ENCODE measurements around the gene IRF2BP1.

IRF2BP1 gene

GRCh38 chr19:45881909-45882528 is 3.9 kb downstream of the IRF2BP1 start:
- Histone ChIP-seq H3K36me3 (ENCODE audit: control insufficient read depth, insufficient read depth, low read length) (peaks cover 9% of the 10 kb centered on the region), H3K27ac (ENCODE audit: insufficient read depth, low read depth, low read length, poor library complexity, severe bottlenecking) (no peak overlapping the region), H3K9me3 (ENCODE audit: control insufficient read depth, low read length) (no peaks in the 10 kb centered on the region), H3K27me3 (ENCODE audit: control insufficient read depth, insufficient read depth, low read length, poor library complexity, severe bottlenecking) (no peaks in the 10 kb centered on the region), H3K4me3 (ENCODE audit: insufficient read depth, low read depth, low read length) (no peak overlapping the region), H3K4me1 (ENCODE audit: control insufficient read depth, insufficient read depth, low read length) (peaks cover 10% of the 10 kb centered on the region)
- WGBS, 2 experiments: 40 to 41% methylated on average over 4 of the region's 4 CpGs

GRCh38 chr19:45881082-45881908 is 4.6 kb downstream of the IRF2BP1 start:
- Histone ChIP-seq H3K27ac (ENCODE audit: insufficient read depth, low read depth, low read length, poor library complexity, severe bottlenecking) (no peak overlapping the region), H3K4me1 (ENCODE audit: control insufficient read depth, insufficient read depth, low read length) (peaks cover 16% of the 10 kb centered on the region), H3K9me3 (ENCODE audit: control insufficient read depth, low read length) (no peaks in the 10 kb centered on the region), H3K36me3 (ENCODE audit: control insufficient read depth, insufficient read depth, low read length) (peaks cover 9% of the 10 kb centered on the region), H3K27me3 (ENCODE audit: control insufficient read depth, insufficient read depth, low read length, poor library complexity, severe bottlenecking) (no peaks in the 10 kb centered on the region), H3K4me3 (ENCODE audit: insufficient read depth, low read depth, low read length) (no peak overlapping the region)
- 80 to 81% methylated on average over 10 of the region's 10 CpGs for WGBS, 2 experiments

- peaks cover 15% of the 10 kb centered on the region for H3K4me1 ChIP-seq (ENCODE audit: control insufficient read depth, insufficient read depth, low read length)
- 85 to 89% methylated on average over 2 of the region's 2 CpGs for WGBS, 2 experiments
- H3K36me3 ChIP-seq (ENCODE audit: control insufficient read depth, insufficient read depth, low read length): peaks cover 9% of the 10 kb centered on the region
- H3K4me3 ChIP-seq (ENCODE audit: insufficient read depth, low read depth, low read length): no peak overlapping the region
- H3K27ac ChIP-seq (ENCODE audit: insufficient read depth, low read depth, low read length, poor library complexity, severe bottlenecking): no peak overlapping the region
- H3K9me3 ChIP-seq (ENCODE audit: control insufficient read depth, low read length): no peaks in the 10 kb centered on the region
- no peaks in the 10 kb centered on the region for H3K27me3 ChIP-seq (ENCODE audit: control insufficient read depth, insufficient read depth, low read length, poor library complexity, severe bottlenecking)
These were observed 6.0 kb downstream of the IRF2BP1 start for GRCh38 chr19:45879971-45880370.

- H3K36me3 ChIP-seq (ENCODE audit: control insufficient read depth, insufficient read depth, low read length): peaks cover 2% of the 10 kb centered on the region
These were observed 6.9 kb downstream of the IRF2BP1 start for GRCh38 chr19:45879055-45879454.

GRCh38 chr19:45878043-45878794 is 7.7 kb downstream of the IRF2BP1 start:
- peaks cover 14% of the 10 kb centered on the region for H3K4me1 ChIP-seq (ENCODE audit: control insufficient read depth, insufficient read depth, low read length)
- H3K9me3 ChIP-seq (ENCODE audit: control insufficient read depth, low read length): no peaks in the 10 kb centered on the region
- no peak overlapping the region for H3K4me3 ChIP-seq (ENCODE audit: insufficient read depth, low read depth, low read length)
- H3K36me3 ChIP-seq (ENCODE audit: control insufficient read depth, insufficient read depth, low read length): no peaks in the 10 kb centered on the region
- H3K27ac ChIP-seq (ENCODE audit: insufficient read depth, low read depth, low read length, poor library complexity, severe bottlenecking): no peak overlapping the region
- 84 to 90% methylated on average over 11 of the region's 11 CpGs for WGBS, 2 experiments
- no peaks in the 10 kb centered on the region for H3K27me3 ChIP-seq (ENCODE audit: control insufficient read depth, insufficient read depth, low read length, poor library complexity, severe bottlenecking)

More at GRCh38 chr19:45879055-45879454, 6.9 kb downstream of the IRF2BP1 start:
- Histone ChIP-seq H3K27me3 (ENCODE audit: control insufficient read depth, insufficient read depth, low read length, poor library complexity, severe bottlenecking) (no peaks in the 10 kb centered on the region), H3K4me1 (ENCODE audit: control insufficient read depth, insufficient read depth, low read length) (peaks cover 8% of the 10 kb centered on the region), H3K9me3 (ENCODE audit: control insufficient read depth, low read length) (no peaks in the 10 kb centered on the region), H3K27ac (ENCODE audit: insufficient read depth, low read depth, low read length, poor library complexity, severe bottlenecking) (no peak overlapping the region), H3K4me3 (ENCODE audit: insufficient read depth, low read depth, low read length) (no peak overlapping the region)
- 86 to 87% methylated on average over 8 of the region's 8 CpGs for WGBS, 2 experiments

GRCh38 chr19:45876411-45877197 is 9.3 kb downstream of the IRF2BP1 start:
- Histone ChIP-seq H3K4me1 (ENCODE audit: control insufficient read depth, insufficient read depth, low read length) (peaks cover 14% of the 10 kb centered on the region), H3K36me3 (ENCODE audit: control insufficient read depth, insufficient read depth, low read length) (no peaks in the 10 kb centered on the region), H3K27ac (ENCODE audit: insufficient read depth, low read depth, low read length, poor library complexity, severe bottlenecking) (no peak overlapping the region), H3K4me3 (ENCODE audit: insufficient read depth, low read depth, low read length) (no peak overlapping the region), H3K27me3 (ENCODE audit: control insufficient read depth, insufficient read depth, low read length, poor library complexity, severe bottlenecking) (no peaks in the 10 kb centered on the region), H3K9me3 (ENCODE audit: control insufficient read depth, low read length) (no peaks in the 10 kb centered on the region)
- 17% methylated on average over 41 of the region's 41 CpGs for WGBS, 2 experiments

GRCh38 chr19:45876161-45876410 is 9.9 kb downstream of the IRF2BP1 start:
- Histone ChIP-seq H3K4me1 (ENCODE audit: control insufficient read depth, insufficient read depth, low read length) (peaks cover 14% of the 10 kb centered on the region), H3K27ac (ENCODE audit: insufficient read depth, low read depth, low read length, poor library complexity, severe bottlenecking) (no peak overlapping the region), H3K27me3 (ENCODE audit: control insufficient read depth, insufficient read depth, low read length, poor library complexity, severe bottlenecking) (no peaks in the 10 kb centered on the region), H3K36me3 (ENCODE audit: control insufficient read depth, insufficient read depth, low read length) (no peaks in the 10 kb centered on the region), H3K9me3 (ENCODE audit: control insufficient read depth, low read length) (no peaks in the 10 kb centered on the region), H3K4me3 (ENCODE audit: insufficient read depth, low read depth, low read length) (no peak overlapping the region)
- WGBS, 2 experiments: 56% methylated on average over 4 of the region's 4 CpGs

GRCh38 chr19:45874620-45874966 is 11.3 kb downstream of the IRF2BP1 start:
- 95 to 96% methylated on average over 7 of the region's 7 CpGs for WGBS, 2 experiments
- no peaks in the 10 kb centered on the region for H3K27me3 ChIP-seq (ENCODE audit: control insufficient read depth, insufficient read depth, low read length, poor library complexity, severe bottlenecking)
- no peak overlapping the region for H3K27ac ChIP-seq (ENCODE audit: insufficient read depth, low read depth, low read length, poor library complexity, severe bottlenecking)
- no peaks in the 10 kb centered on the region for H3K9me3 ChIP-seq (ENCODE audit: control insufficient read depth, low read length)
- no peaks in the 10 kb centered on the region for H3K36me3 ChIP-seq (ENCODE audit: control insufficient read depth, insufficient read depth, low read length)
- H3K4me3 ChIP-seq (ENCODE audit: insufficient read depth, low read depth, low read length): no peak overlapping the region
- peaks cover 14% of the 10 kb centered on the region for H3K4me1 ChIP-seq (ENCODE audit: control insufficient read depth, insufficient read depth, low read length)

- whole genome bisulfite sequencing, 2 experiments: 91 to 96% methylated on average over 7 of the region's 7 CpGs
- Histone ChIP-seq H3K4me3 (ENCODE audit: insufficient read depth, low read depth, low read length) (no peak overlapping the region), H3K36me3 (ENCODE audit: control insufficient read depth, insufficient read depth, low read length) (no peaks in the 10 kb centered on the region), H3K4me1 (ENCODE audit: control insufficient read depth, insufficient read depth, low read length) (peaks cover 14% of the 10 kb centered on the region), H3K9me3 (ENCODE audit: control insufficient read depth, low read length) (no peaks in the 10 kb centered on the region), H3K27ac (ENCODE audit: insufficient read depth, low read depth, low read length, poor library complexity, severe bottlenecking) (no peak overlapping the region), H3K27me3 (ENCODE audit: control insufficient read depth, insufficient read depth, low read length, poor library complexity, severe bottlenecking) (no peaks in the 10 kb centered on the region)
These were observed 12.6 kb downstream of the IRF2BP1 start for GRCh38 chr19:45873219-45873772.
